GM10266 (cell line): ENCODE measurements around the gene SLC7A1.

Source experiments
- DNase-seq: peaks from one replicate; pipeline ENCODE4 v3.0.0; 2012; ENCODE audit errors: extremely low spot score
- TF ChIP-seq, protein P1 (sequence below): IDR thresholded peaks from 2 replicates; pipeline ENCODE4 v1.5.1; 2012; ENCODE audit warnings: mild to moderate bottlenecking, low read depth; ENCODE audit not compliant: control insufficient read depth, insufficient read depth; ENCODE audit errors: missing control alignments

SLC7A1 gene

DNA sequence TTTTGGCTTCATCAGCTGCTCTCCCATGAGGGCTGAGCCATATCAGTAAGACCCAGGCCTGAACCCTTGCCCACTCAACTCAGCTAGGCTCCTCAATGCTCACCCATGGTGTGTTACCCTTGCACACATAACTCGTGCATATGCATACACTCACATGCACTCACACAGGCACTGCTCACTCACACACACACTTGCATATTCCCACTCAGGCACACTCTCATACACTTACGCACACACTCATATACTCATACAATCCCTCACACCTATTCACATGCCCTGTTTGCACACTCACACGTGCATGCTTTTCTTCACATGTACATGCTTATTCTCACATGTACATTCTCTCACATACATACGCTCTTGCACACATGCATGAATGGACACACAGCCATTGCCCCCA, 93.8 kb downstream of the SLC7A1 start:
- no peak for DNase-seq
- TF ChIP-seq, protein P1, sequence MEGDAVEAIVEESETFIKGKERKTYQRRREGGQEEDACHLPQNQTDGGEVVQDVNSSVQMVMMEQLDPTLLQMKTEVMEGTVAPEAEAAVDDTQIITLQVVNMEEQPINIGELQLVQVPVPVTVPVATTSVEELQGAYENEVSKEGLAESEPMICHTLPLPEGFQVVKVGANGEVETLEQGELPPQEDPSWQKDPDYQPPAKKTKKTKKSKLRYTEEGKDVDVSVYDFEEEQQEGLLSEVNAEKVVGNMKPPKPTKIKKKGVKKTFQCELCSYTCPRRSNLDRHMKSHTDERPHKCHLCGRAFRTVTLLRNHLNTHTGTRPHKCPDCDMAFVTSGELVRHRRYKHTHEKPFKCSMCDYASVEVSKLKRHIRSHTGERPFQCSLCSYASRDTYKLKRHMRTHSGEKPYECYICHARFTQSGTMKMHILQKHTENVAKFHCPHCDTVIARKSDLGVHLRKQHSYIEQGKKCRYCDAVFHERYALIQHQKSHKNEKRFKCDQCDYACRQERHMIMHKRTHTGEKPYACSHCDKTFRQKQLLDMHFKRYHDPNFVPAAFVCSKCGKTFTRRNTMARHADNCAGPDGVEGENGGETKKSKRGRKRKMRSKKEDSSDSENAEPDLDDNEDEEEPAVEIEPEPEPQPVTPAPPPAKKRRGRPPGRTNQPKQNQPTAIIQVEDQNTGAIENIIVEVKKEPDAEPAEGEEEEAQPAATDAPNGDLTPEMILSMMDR = no peak

DNA sequence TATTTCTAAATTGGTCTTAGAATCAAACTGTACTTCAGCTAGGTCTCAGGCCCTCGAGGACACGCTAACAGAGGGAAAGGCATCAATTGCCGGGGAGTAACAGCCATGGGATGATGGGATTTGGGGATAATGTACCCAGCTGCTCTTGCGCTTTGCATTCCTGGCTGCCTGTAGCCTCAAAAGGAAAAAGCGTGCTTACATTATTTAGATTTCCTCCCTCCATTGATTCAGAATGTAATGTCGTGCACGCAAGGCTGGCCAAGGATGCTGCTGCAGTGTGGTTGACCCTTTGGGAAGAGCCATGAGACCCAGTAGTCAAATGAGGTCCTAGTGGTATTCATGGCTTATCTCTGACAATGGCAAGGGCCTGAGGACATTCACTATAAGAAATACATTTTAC, 95.1 kb downstream of the SLC7A1 start:
- TF ChIP-seq, protein P1 = no peak
- no peak for DNase-seq

DNA sequence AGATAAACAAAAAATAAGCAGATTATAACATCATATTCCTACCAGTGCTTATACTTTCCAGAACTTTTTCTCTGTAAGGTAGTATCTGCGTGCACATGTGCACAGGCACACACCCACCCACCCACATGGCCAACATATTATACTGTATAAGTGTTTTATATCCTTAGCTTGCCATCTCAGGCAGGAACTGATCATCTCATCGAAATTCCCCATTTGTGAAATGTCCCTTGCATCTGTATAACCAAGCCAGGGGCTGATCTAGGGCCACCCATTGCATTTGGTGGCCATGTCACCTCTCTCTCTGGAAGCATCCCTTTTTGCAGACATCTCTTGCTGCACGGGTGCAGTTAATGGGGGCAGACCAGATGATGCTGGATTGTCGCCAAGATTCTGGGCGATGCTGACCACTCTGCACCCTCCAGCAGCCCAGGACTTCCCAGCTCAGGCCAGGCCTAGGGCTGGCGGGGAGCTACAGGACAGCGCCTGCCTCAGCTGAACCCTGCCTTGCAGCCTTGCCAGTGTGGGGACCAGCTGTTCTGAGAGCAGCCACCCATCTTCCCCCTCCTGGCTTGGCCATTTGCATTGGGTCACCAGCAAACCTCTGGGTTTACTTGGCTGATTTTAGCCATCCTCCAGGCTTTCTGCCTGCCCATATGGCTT, 95.9 kb downstream of the SLC7A1 start:
- no peak for DNase-seq
- TF ChIP-seq, protein P1 = no peak

DNA sequence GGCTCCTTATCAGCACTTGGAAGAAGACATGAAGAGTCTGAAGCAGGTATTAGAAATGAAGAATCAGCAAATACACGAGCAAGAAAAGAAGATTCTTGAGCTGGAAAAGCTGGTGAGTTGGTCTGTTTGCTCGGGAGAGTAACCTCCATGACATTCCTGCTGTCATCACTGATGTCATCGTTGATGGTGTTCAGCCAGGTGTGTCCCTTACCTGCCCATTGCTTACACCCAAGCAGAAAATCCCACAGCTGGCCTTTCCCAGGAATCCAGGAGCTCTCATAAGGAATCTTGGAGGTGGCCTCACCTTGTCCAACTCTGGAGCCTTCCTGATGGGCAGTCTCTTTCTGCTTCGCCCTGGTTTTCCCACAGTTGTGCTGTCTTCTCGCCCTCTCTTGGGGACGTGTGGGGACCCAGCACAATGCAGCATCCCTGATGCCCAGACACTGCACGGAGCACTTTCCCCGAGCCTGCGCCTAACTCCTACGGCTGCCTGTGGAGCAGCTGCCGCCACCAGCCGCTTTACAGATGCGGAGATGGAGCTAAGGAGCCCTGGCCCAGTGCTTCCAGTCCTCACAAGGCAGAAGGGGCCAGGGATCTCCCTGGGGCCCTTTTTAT, 97.0 kb downstream of the SLC7A1 start:
- no peak for DNase-seq
- TF ChIP-seq, protein P1 = no peak

DNA sequence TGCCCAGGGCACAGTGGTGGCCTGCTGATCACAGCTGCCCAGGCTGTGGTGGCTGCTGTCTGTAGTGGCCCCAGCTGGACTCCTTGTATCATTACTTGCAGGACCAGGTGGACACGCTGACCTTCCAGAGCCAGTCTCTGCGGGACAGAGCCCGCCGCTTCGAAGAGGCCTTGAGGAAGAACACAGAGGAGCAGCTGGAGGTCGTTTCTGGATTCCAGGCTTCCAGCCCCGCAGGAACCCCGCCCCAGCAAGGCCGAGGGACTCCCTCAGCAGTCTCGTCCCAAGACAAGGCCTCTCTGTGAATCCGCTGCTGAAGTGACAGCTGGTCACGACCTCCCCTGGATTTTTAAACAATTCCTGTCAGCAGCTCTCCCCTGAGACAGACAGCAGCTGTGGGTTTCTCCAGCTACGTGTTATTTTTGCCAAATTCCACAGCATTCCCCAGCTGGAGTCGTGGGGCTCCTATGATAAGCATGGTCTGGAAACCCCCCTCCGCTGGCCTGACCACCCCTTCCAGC, 98.3 kb downstream of the SLC7A1 start:
- TF ChIP-seq, protein P1 = no peak
- DNase-seq = no peak

DNA sequence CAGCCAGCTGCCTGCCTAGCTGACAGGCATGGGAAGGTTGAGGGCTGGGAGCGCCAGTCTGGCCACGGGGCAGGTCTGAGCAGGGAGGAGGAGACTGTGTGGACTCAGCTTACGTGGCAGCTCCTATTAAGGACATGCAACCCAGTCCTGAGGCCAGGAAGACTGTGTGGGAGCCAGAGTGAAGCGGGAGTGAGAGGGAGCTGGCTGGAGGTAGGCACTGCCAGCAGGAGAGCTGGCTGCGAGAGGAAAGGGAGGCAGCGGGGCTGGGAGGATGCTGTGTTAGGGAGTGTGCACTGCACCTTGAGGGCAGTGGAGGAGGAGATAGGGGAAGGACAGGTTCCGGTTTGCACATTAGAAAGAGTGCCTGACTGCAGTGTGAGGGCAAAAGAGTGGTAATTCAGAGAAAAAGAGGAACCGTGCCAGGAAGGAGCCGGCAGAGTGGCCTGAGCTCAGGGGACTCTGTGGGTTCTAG, 99.2 kb downstream of the SLC7A1 start:
- TF ChIP-seq, protein P1 = no peak
- DNase-seq = no peak

DNA sequence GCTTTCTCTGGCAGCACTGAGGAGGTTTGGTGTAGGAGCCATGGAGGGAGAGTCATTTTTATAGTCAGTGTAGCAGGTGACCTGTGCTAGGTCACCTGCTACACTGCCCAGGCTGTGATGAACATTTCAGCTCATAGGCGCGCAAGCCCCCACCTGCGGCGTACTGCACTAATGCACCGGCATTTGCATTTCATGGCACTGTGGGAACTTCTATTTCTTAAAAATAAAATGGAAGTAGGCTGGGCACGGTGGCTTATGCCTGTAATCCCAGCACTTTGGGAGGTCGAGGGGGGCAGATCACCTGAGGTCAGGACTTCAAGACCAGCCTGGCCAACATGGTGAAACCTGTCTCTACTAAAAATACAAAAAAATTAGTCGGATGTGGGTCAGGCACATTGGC, 101.0 kb downstream of the SLC7A1 start:
- DNase-seq = no peak
- TF ChIP-seq, protein P1 = no peak
